Measurements from ENCODE around the gene CDK5. TPM values are rescaled to one million over a fixed set of nuclear protein-coding genes. Genes with fewer than 3 reads are reported as not detected.
A peak's percentile ranks its signal among the peaks of the same experiment; 100 is the strongest.

CDK5 gene
- polyA plus RNA-seq, 2 donors: 5.2 to 9.7 TPM

GRCh38 chr7:151019130-151019447 lies 38.6 kb downstream of the CDK5 start:
- H3K4me3 ChIP-seq (ENCODE audit: low read depth in 1 of 2, low read length in 2 of 2): peak overlapping the region; percentile 19 to 37
- H3K9me3 ChIP-seq (ENCODE audit: control insufficient read depth in 2 of 2, insufficient read depth in 1 of 2, low read depth in 1 of 2, low read length in 1 of 2): peaks cover 0 to 5% of the 10 kb centered on the region in 2 donors
- H3K27ac ChIP-seq (ENCODE audit: low read depth in 2 of 2, low read length in 1 of 2): peak overlapping the region in 1 of 2 donors; percentile 15
- peaks cover 0 to 17% of the 10 kb centered on the region in 2 donors for H3K4me1 ChIP-seq (ENCODE audit: control insufficient read depth in 2 of 2, insufficient read depth in 2 of 2, low read length in 1 of 2)
- H3K36me3 ChIP-seq (ENCODE audit: control insufficient read depth in 2 of 2, insufficient read depth in 2 of 2, low read length in 1 of 2): no peaks in the 10 kb centered on the region
- 23 to 38% methylated on average over 11 to 20 of the region's 20 CpGs for WGBS, 2 donors
- peaks cover 0 to 7% of the 10 kb centered on the region in 2 donors for H3K27me3 ChIP-seq (ENCODE audit: control insufficient read depth in 1 of 2, insufficient read depth in 2 of 2, low read length in 2 of 2)

DNA sequence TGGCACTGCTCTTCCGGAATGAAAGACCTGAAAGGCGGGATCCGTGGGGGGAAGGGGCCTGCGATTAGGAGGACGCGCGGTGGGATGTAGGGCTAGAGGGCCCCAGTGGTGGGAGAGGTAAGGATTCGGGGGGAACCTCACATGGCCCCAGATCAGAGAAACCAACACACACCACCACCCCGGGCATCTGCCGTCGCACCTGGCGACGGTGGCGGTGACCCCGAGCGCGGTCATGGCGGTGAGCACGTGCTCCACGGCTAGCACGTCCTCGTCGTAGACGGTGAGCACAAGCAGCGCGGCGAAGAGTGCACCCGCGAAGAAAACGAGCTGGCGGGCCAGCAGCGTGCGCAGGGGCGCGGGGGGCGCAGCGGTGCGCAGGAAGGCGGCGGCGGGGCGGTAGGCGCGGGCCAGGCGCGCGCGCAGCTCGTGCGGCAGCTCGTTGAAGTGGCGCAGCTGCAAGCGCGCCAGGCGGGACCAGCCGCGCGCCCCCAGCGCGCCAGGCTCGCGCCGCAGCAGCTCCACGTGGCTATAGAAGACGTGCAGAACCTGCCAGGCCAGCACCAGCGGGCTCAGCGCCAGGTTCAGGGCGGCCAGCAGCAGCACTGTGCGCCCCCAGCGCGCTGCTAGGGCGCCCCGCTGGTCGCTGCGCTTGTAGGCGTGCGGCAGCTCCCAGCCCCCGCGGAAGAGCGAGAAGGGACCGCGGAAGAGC lies 39.1 kb downstream of the CDK5 start:
- WGBS, 2 donors: 2% methylated on average over 65 to 82 of the region's 82 CpGs
- peaks cover 0 to 5% of the 10 kb centered on the region in 2 donors for H3K9me3 ChIP-seq (ENCODE audit: control insufficient read depth in 2 of 2, insufficient read depth in 1 of 2, low read depth in 1 of 2, low read length in 1 of 2)
- H3K27ac ChIP-seq (ENCODE audit: low read depth in 2 of 2, low read length in 1 of 2): no peak overlapping the region
- H3K36me3 ChIP-seq (ENCODE audit: control insufficient read depth in 2 of 2, insufficient read depth in 2 of 2, low read length in 1 of 2): no peaks in the 10 kb centered on the region
- peak overlapping the region; percentile 19 to 37 for H3K4me3 ChIP-seq (ENCODE audit: low read depth in 1 of 2, low read length in 2 of 2)
- H3K27me3 ChIP-seq (ENCODE audit: control insufficient read depth in 1 of 2, insufficient read depth in 2 of 2, low read length in 2 of 2): peaks cover 0 to 7% of the 10 kb centered on the region in 2 donors
- peaks cover 2 to 21% of the 10 kb centered on the region in 2 donors for H3K4me1 ChIP-seq (ENCODE audit: control insufficient read depth in 2 of 2, insufficient read depth in 2 of 2, low read length in 1 of 2)

- 6 to 7% methylated on average over 31 to 34 of the region's 34 CpGs for WGBS, 2 donors
These were observed 39.7 kb downstream of the CDK5 start for GRCh38 chr7:151017953-151018420.

DNA sequence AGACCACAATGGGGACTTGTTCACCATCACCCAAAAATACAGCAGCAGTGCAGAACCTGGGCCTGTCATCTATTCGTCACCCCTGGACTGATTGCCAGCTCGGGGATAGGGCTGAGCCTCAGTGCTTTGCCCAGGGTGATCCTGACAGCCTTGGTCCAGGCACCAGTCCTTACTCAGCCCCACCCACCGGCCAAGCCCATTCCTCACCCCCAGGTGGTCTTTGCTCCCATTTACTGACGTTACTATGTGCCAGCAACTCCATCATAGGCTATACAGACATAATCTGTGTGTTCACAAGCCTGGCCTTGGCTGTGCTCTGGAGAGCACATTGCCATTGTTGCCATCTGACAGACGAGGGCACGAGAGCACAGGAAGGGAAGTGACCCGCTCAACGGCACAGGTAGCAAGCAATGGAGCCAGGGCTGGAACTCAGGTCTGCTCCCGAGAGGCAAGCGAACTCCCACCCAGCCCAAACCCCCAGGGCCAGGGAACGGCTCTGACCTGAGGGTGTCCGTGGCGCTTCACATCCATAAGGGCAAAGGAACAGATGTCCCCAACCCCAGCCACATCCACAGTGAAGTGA lies 40.2 kb downstream of the CDK5 start:
- Histone ChIP-seq H3K9me3 (ENCODE audit: control insufficient read depth in 2 of 2, insufficient read depth in 1 of 2, low read depth in 1 of 2, low read length in 1 of 2) (peaks cover 0 to 5% of the 10 kb centered on the region in 2 donors), H3K36me3 (ENCODE audit: control insufficient read depth in 2 of 2, insufficient read depth in 2 of 2, low read length in 1 of 2) (no peaks in the 10 kb centered on the region), H3K27ac (ENCODE audit: low read depth in 2 of 2, low read length in 1 of 2) (no peak overlapping the region), H3K4me1 (ENCODE audit: control insufficient read depth in 2 of 2, insufficient read depth in 2 of 2, low read length in 1 of 2) (peaks cover 7 to 28% of the 10 kb centered on the region in 2 donors), H3K4me3 (ENCODE audit: low read depth in 1 of 2, low read length in 2 of 2) (no peak overlapping the region), H3K27me3 (ENCODE audit: control insufficient read depth in 1 of 2, insufficient read depth in 2 of 2, low read length in 2 of 2) (peaks cover 0 to 7% of the 10 kb centered on the region in 2 donors)
- 45 to 47% methylated on average over 13 of the region's 13 CpGs for WGBS, 2 donors

More at GRCh38 chr7:151017953-151018420, 39.7 kb downstream of the CDK5 start:
- peaks cover 0 to 5% of the 10 kb centered on the region in 2 donors for H3K9me3 ChIP-seq (ENCODE audit: control insufficient read depth in 2 of 2, insufficient read depth in 1 of 2, low read depth in 1 of 2, low read length in 1 of 2)
- H3K27me3 ChIP-seq (ENCODE audit: control insufficient read depth in 1 of 2, insufficient read depth in 2 of 2, low read length in 2 of 2): peaks cover 0 to 7% of the 10 kb centered on the region in 2 donors
- H3K4me3 ChIP-seq (ENCODE audit: low read depth in 1 of 2, low read length in 2 of 2): peak overlapping the region; percentile 19 to 20
- H3K27ac ChIP-seq (ENCODE audit: low read depth in 2 of 2, low read length in 1 of 2): no peak overlapping the region
- no peaks in the 10 kb centered on the region for H3K36me3 ChIP-seq (ENCODE audit: control insufficient read depth in 2 of 2, insufficient read depth in 2 of 2, low read length in 1 of 2)
- H3K4me1 ChIP-seq (ENCODE audit: control insufficient read depth in 2 of 2, insufficient read depth in 2 of 2, low read length in 1 of 2): peaks cover 7 to 26% of the 10 kb centered on the region in 2 donors

GRCh38 chr7:151016942-151017341 lies 40.8 kb downstream of the CDK5 start:
- H3K27me3 ChIP-seq (ENCODE audit: control insufficient read depth in 1 of 2, insufficient read depth in 2 of 2, low read length in 2 of 2): peaks cover 0 to 7% of the 10 kb centered on the region in 2 donors
- no peak overlapping the region for H3K4me3 ChIP-seq (ENCODE audit: low read depth in 1 of 2, low read length in 2 of 2)
- H3K9me3 ChIP-seq (ENCODE audit: control insufficient read depth in 2 of 2, insufficient read depth in 1 of 2, low read depth in 1 of 2, low read length in 1 of 2): peaks cover 0 to 5% of the 10 kb centered on the region in 2 donors
- H3K4me1 ChIP-seq (ENCODE audit: control insufficient read depth in 2 of 2, insufficient read depth in 2 of 2, low read length in 1 of 2): peaks cover 7 to 28% of the 10 kb centered on the region in 2 donors
- H3K36me3 ChIP-seq (ENCODE audit: control insufficient read depth in 2 of 2, insufficient read depth in 2 of 2, low read length in 1 of 2): no peaks in the 10 kb centered on the region
- H3K27ac ChIP-seq (ENCODE audit: low read depth in 2 of 2, low read length in 1 of 2): no peak overlapping the region
- WGBS, 2 donors: 87 to 88% methylated on average over 15 of the region's 15 CpGs

DNA sequence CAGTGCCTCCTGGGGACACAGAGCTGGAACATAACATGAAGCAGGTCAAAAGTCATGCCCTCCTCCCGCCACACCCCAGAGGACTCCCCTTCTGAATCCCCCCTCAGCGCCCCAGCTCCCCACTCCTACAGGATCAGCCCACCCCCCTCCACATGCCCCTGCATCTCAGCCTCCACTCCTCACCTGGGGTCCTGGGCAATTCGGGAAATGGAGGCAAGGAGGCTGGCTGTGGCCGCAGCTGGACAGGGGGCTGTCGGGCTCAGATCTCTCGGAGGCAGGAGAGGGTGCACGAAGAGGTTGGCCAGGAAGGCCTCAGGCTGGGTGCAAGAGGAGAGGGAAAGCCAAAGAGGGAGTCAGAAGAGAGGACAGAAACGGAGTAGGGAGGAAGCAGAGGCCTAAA lies 41.2 kb downstream of the CDK5 start:
- Histone ChIP-seq H3K9me3 (ENCODE audit: control insufficient read depth in 2 of 2, insufficient read depth in 1 of 2, low read depth in 1 of 2, low read length in 1 of 2) (peaks cover 0 to 5% of the 10 kb centered on the region in 2 donors), H3K27me3 (ENCODE audit: control insufficient read depth in 1 of 2, insufficient read depth in 2 of 2, low read length in 2 of 2) (peaks cover 0 to 7% of the 10 kb centered on the region in 2 donors), H3K4me3 (ENCODE audit: low read depth in 1 of 2, low read length in 2 of 2) (no peak overlapping the region), H3K36me3 (ENCODE audit: control insufficient read depth in 2 of 2, insufficient read depth in 2 of 2, low read length in 1 of 2) (no peaks in the 10 kb centered on the region), H3K4me1 (ENCODE audit: control insufficient read depth in 2 of 2, insufficient read depth in 2 of 2, low read length in 1 of 2) (peaks cover 7 to 28% of the 10 kb centered on the region in 2 donors), H3K27ac (ENCODE audit: low read depth in 2 of 2, low read length in 1 of 2) (no peak overlapping the region)
- 86 to 89% methylated on average over 8 of the region's 8 CpGs for WGBS, 2 donors

DNA sequence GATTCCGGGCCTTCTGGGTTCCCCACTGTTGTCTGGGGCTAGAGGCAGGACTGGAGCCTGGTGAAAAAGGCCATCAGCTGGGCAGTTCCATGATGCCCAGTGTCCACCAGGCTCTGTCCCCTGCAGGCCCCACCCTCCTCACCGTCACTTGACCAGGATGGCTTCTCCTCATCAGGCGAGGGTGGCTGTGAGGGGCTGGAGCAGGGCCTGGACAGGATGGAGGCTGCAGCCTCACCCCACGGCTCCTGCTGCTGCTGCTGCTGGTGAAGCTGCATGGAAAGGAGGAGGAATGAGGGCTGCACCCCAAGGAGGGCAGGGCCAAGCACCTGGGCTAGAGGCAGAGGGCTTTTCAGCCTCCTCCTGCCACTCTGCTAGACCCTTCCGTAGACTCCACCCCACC lies 41.7 kb downstream of the CDK5 start:
- H3K27me3 ChIP-seq (ENCODE audit: control insufficient read depth in 1 of 2, insufficient read depth in 2 of 2, low read length in 2 of 2): peaks cover 0 to 7% of the 10 kb centered on the region in 2 donors
- 82 to 85% methylated on average over 5 of the region's 5 CpGs for WGBS, 2 donors
- H3K9me3 ChIP-seq (ENCODE audit: control insufficient read depth in 2 of 2, insufficient read depth in 1 of 2, low read depth in 1 of 2, low read length in 1 of 2): peaks cover 0 to 5% of the 10 kb centered on the region in 2 donors
- no peaks in the 10 kb centered on the region for H3K36me3 ChIP-seq (ENCODE audit: control insufficient read depth in 2 of 2, insufficient read depth in 2 of 2, low read length in 1 of 2)
- peaks cover 7 to 28% of the 10 kb centered on the region in 2 donors for H3K4me1 ChIP-seq (ENCODE audit: control insufficient read depth in 2 of 2, insufficient read depth in 2 of 2, low read length in 1 of 2)
- peak overlapping the region in 1 of 2 donors; percentile 6 for H3K27ac ChIP-seq (ENCODE audit: low read depth in 2 of 2, low read length in 1 of 2)
- no peak overlapping the region for H3K4me3 ChIP-seq (ENCODE audit: low read depth in 1 of 2, low read length in 2 of 2)

GRCh38 chr7:151014950-151015349 lies 42.7 kb downstream of the CDK5 start:
- Histone ChIP-seq H3K9me3 (ENCODE audit: control insufficient read depth in 2 of 2, insufficient read depth in 1 of 2, low read depth in 1 of 2, low read length in 1 of 2) (peaks cover 0 to 5% of the 10 kb centered on the region in 2 donors), H3K27me3 (ENCODE audit: control insufficient read depth in 1 of 2, insufficient read depth in 2 of 2, low read length in 2 of 2) (peaks cover 0 to 4% of the 10 kb centered on the region in 2 donors), H3K27ac (ENCODE audit: low read depth in 2 of 2, low read length in 1 of 2) (no peak overlapping the region), H3K4me1 (ENCODE audit: control insufficient read depth in 2 of 2, insufficient read depth in 2 of 2, low read length in 1 of 2) (peaks cover 7 to 28% of the 10 kb centered on the region in 2 donors), H3K4me3 (ENCODE audit: low read depth in 1 of 2, low read length in 2 of 2) (no peak overlapping the region), H3K36me3 (ENCODE audit: control insufficient read depth in 2 of 2, insufficient read depth in 2 of 2, low read length in 1 of 2) (no peaks in the 10 kb centered on the region)
- 64 to 66% methylated on average over 8 of the region's 8 CpGs for WGBS, 2 donors

DNA sequence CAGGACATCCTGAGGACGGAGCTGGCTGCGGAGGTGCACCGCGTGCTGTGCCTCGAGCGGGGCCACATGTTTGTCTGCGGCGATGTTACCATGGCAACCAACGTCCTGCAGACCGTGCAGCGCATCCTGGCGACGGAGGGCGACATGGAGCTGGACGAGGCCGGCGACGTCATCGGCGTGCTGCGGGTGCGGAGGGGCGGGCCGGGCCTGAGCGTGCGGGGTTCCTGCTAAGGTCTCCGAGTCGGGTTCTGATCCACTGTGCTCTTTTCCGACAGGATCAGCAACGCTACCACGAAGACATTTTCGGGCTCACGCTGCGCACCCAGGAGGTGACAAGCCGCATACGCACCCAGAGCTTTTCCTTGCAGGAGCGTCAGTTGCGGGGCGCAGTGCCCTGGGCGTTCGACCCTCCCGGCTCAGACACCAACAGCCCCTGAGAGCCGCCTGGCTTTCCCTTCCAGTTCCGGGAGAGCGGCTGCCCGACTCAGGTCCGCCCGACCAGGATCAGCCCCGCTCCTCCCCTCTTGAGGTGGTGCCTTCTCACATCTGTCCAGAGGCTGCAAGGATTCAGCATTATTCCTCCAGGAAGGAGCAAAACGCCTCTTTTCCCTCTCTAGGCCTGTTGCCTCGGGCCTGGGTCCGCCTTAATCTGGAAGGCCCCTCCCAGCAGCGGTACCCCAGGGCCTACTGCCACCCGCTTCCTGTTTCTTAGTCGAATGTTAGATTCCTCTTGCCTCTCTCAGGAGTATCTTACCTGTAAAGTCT lies 43.8 kb downstream of the CDK5 start:
- WGBS, 2 donors: 13 to 23% methylated on average over 55 of the region's 55 CpGs
- Histone ChIP-seq H3K4me3 (ENCODE audit: low read depth in 1 of 2, low read length in 2 of 2) (peak overlapping the region; percentile 12 to 26), H3K36me3 (ENCODE audit: control insufficient read depth in 2 of 2, insufficient read depth in 2 of 2, low read length in 1 of 2) (no peaks in the 10 kb centered on the region), H3K9me3 (ENCODE audit: control insufficient read depth in 2 of 2, insufficient read depth in 1 of 2, low read depth in 1 of 2, low read length in 1 of 2) (peaks cover 0 to 2% of the 10 kb centered on the region in 2 donors), H3K27me3 (ENCODE audit: control insufficient read depth in 1 of 2, insufficient read depth in 2 of 2, low read length in 2 of 2) (no peaks in the 10 kb centered on the region), H3K27ac (ENCODE audit: low read depth in 2 of 2, low read length in 1 of 2) (peak overlapping the region in 1 of 2 donors; percentile 0), H3K4me1 (ENCODE audit: control insufficient read depth in 2 of 2, insufficient read depth in 2 of 2, low read length in 1 of 2) (peaks cover 7 to 23% of the 10 kb centered on the region in 2 donors)

Measured in esophagus (tissue), 2 donors.